GM19463 (cell line): Measurements from ENCODE around the gene ARF1.

Experiments used
- ATAC-seq: cut with Tn5 transposase; IDR thresholded peaks from one replicate; pipeline ENCODE4 v1.9.1; 2021; ENCODE audit warnings: mild to moderate bottlenecking, moderate library complexity; ENCODE audit not compliant: unreplicated experiment

ARF1 gene

GRCh38 chr1:228048659-228049298 is 33.7 kb upstream of the ARF1 start:
- no peak for ATAC-seq

- no peak for ATAC-seq
These were observed 31.8 kb upstream of the ARF1 start for GRCh38 chr1:228050571-228051231.

DNA sequence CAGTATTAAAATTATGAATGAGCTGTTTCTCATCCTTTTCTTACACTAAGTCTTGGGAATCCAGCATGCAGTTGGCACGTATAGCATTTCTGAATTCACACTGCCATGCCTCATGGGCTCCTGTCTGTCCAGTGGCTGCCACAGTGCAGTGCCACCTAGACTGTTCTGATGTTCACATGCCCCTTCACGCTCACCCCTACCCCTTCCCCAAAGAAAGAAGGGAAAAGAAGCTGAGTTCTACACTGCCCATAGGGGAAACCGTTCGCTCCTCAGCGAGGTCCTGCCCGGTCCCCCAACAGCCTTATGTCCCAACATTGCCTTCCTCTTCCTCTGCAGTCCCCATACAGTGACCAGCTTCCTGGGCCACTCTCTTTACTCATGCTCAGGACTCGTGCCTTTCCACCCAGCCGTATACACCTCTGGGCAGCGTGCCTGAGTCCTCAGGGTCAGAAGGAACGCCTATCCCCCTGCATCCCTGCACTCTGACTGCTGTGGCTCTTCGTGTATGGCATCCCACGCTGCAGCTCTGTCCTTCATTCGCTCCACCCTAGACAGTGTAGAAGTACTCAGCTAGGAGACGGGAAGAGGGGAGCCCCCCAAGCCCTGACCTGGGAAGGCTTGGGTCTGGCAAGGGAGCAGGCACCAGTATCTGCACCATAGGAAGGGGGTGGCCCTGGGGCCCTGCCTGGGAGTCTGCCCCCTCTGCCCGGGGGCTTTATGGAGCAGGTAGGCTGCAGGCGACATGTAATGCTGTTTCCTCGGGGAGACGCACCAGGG is 24.1 kb upstream of the ARF1 start:
- ATAC-seq, result no peak

DNA sequence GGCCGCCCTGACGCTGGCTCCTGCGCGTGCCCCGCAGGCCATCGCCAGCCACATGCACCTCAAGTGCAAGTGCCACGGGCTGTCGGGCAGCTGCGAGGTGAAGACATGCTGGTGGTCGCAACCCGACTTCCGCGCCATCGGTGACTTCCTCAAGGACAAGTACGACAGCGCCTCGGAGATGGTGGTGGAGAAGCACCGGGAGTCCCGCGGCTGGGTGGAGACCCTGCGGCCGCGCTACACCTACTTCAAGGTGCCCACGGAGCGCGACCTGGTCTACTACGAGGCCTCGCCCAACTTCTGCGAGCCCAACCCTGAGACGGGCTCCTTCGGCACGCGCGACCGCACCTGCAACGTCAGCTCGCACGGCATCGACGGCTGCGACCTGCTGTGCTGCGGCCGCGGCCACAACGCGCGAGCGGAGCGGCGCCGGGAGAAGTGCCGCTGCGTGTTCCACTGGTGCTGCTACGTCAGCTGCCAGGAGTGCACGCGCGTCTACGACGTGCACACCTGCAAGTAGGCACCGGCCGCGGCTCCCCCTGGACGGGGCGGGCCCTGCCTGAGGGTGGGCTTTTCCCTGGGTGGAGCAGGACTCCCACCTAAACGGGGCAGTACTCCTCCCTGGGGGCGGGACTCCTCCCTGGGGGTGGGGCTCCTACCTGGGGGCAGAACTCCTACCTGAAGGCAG is 23.4 kb upstream of the ARF1 start:
- ATAC-seq, result no peak

DNA sequence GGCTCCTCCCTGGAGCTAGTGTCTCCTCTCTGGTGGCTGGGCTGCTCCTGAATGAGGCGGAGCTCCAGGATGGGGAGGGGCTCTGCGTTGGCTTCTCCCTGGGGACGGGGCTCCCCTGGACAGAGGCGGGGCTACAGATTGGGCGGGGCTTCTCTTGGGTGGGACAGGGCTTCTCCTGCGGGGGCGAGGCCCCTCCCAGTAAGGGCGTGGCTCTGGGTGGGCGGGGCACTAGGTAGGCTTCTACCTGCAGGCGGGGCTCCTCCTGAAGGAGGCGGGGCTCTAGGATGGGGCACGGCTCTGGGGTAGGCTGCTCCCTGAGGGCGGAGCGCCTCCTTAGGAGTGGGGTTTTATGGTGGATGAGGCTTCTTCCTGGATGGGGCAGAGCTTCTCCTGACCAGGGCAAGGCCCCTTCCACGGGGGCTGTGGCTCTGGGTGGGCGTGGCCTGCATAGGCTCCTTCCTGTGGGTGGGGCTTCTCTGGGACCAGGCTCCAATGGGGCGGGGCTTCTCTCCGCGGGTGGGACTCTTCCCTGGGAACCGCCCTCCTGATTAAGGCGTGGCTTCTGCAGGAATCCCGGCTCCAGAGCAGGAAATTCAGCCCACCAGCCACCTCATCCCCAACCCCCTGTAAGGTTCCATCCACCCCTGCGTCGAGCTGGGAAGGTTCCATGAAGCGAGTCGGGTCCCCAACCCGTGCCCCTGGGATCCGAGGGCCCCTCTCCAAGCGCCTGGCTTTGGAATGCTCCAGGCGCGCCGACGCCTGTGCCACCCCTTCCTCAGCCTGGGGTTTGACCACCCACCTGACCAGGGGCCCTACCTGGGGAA is 22.7 kb upstream of the ARF1 start:
- no peak for ATAC-seq

DNA sequence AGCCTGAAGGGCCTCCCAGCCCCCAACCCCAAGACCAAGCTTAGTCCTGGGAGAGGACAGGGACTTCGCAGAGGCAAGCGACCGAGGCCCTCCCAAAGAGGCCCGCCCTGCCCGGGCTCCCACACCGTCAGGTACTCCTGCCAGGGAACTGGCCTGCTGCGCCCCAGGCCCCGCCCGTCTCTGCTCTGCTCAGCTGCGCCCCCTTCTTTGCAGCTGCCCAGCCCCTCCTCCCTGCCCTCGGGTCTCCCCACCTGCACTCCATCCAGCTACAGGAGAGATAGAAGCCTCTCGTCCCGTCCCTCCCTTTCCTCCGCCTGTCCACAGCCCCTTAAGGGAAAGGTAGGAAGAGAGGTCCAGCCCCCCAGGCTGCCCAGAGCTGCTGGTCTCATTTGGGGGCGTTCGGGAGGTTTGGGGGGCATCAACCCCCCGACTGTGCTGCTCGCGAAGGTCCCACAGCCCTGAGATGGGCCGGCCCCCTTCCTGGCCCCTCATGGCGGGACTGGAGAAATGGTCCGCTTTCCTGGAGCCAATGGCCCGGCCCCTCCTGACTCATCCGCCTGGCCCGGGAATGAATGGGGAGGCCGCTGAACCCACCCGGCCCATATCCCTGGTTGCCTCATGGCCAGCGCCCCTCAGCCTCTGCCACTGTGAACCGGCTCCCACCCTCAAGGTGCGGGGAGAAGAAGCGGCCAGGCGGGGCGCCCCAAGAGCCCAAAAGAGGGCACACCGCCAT is 21.9 kb upstream of the ARF1 start:
- ATAC-seq, result no peak

GRCh38 chr1:228061411-228062084 is 21.0 kb upstream of the ARF1 start:
- no peak for ATAC-seq

DNA sequence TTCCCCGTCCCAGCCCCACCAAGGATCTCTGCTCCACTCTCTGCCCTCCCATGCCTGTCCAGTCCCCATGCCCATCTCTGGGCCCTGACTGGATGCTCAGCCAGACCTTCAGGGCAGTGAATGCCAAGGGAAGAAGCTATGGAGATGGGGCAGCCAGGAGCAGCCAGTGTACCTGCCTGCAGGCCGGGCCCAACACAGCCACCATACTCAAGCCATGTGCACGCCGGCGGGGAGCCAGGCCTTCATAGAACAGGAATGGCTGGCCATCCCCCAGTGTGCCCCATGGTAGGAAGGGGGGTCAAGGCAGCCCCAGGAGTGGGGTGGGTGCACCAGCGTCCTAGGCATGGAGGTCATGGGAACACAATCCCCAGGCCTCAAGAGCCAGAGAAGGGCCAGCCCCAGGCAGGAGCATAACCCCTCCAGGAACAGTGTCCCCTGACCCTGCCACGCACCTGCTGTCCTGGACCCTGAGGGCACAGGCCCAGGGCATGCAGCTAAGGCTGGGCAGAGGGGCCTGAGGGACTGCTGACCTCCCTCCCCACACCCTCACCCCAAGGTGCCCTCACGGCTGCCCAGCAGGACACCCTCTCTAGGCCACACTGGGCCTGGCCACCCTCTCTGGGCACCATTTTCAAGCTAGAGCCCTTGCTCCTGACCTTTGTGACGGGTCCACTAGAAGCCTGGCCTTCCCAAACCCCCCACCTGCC is 20.3 kb upstream of the ARF1 start:
- no peak for ATAC-seq

GRCh38 chr1:228062812-228063211 is 19.7 kb upstream of the ARF1 start:
- no peak for ATAC-seq

- no peak for ATAC-seq
These were observed 19.0 kb upstream of the ARF1 start for GRCh38 chr1:228063251-228064191.

DNA sequence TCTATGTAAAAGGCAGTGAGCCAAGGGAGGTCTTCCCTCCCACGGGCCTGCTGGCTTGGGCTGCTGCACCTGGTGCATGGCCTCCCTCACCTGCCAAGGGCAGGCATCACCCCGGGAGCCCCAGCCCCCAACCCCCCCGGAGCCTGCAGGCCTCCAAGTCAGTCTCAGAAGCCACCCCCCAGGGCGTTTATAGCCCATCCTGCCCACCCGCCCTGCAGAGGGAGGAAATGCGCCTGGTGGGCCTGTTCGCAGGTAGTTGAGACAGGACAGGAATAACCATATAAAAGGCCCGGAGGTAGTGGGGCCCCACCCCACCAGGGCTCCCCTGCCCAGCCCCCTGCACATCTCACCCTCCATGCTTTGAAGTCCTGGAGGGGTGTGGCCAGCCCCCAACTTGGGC is 18.2 kb upstream of the ARF1 start:
- ATAC-seq, result no peak

DNA sequence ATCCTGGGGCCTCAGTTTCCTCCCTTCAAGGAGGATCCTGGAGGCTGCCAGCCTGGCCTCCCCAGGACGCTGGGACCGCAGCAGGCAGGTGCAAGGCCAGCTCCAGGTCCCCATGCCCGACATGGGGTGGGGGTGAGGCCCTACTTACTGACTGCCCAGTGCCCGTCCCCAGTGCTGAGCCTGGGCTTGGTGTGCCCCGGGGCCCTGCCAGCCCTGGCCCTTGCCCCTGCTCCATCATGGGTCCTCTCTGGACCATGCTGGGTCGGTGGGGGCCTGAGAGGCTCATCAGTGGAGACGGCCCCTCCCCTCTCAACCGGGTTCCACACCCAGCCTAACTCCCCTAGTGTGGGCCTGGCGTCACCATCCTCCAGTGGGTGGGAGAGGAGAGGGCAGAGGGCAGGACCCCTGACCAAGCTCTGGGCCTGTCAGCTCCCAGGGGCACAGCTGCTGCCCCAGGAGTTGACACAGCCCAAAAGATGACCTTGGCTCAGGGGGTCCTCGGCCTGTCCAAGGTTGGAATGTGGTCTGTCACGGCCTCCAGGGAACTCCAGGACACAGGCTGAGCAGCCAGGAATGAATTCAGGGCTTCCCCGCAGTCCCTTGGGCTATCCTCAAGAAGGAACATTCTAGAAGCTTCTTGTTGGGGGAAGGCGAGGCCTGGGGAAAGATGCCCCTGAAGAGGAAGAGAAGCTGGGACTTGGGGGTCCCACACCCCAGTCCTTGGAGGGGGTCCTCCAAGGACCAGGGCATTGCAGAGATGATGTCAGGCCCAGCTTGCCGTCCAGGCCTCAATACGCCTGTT is 17.6 kb upstream of the ARF1 start:
- ATAC-seq, result no peak

GRCh38 chr1:228065543-228066347 is 16.8 kb upstream of the ARF1 start:
- no peak for ATAC-seq

DNA sequence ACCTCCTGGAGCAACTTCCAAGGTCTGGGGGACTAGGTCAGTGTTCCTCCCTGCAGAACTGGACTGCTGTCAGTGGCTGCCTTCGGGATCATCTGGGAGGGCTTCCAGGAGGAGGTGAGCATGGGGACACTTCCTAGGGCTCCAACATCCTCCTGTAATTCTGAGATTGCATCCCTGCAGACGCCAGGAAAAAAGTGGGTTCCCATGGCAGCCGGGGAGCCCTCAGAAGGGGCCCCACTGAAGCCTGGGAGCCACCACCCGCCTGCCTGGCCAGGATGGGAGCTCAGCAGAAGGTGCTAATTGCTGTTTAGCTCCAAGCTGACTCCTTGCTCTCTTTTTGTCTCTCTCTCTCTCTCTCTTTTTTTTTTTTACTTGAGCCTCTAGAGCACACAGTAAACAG is 16.1 kb upstream of the ARF1 start:
- ATAC-seq, result no peak

DNA sequence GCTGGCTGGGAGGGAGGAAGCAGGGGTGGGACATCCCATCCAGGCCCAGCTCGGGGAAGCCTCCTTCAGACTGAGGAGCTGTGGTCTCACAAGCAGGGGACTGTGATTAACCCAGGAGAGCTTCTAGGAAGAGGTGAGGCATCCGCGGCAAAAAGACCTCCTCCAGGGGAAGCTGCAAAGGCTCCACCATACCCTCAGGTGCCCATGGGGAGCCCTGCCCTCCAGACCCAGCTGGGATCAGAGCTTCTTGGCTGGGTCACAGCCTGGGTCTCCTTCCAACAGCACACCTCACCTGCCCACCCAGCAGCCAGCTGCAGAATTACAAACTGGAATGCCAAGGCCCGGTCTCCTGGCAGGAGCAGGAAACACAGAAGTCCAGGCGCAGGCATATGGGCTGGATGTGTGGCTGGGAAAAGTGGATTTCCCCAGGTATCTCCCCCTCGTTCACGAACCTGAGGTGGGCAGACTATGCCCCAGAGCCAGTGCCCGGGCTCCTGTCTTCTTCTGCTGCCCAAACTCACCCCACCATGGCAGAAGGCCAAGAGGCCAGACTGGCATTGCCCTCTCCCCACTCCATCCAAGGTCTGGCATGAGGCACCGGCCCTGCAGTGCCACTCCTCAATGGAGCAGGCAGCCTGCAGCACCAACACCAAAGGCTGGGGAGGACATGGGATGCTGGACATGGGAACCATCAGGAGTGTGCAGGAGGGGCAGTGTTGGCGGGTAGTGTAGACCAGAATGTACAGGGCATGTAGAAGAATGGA is 15.4 kb upstream of the ARF1 start:
- no peak for ATAC-seq
